HG03103 (cell line): Measurements from ENCODE around the gene EPHB2.

Experiments
- ATAC-seq: cut with Tn5 transposase; IDR thresholded peaks from one replicate; pipeline ENCODE4 v1.9.1; 2021; ENCODE audit warnings: low read depth; ENCODE audit not compliant: unreplicated experiment

The EPHB2 gene

GRCh38 chr1:22777388-22778057 is 66.9 kb downstream of the EPHB2 start:
- ATAC-seq, result no peak

- ATAC-seq, result no peak
These were observed 67.8 kb downstream of the EPHB2 start for GRCh38 chr1:22778408-22778807.

GRCh38 chr1:22778862-22779520 is 68.4 kb downstream of the EPHB2 start:
- no peak for ATAC-seq

- no peak for ATAC-seq
These were observed 70.1 kb downstream of the EPHB2 start for GRCh38 chr1:22780696-22781095.

- ATAC-seq, result no peak
These were observed 70.8 kb downstream of the EPHB2 start for GRCh38 chr1:22781483-22781882.

GRCh38 chr1:22782406-22782805 is 71.8 kb downstream of the EPHB2 start:
- ATAC-seq, result no peak

- no peak for ATAC-seq
These were observed 73.7 kb downstream of the EPHB2 start for GRCh38 chr1:22784317-22784716.

- ATAC-seq, result no peak
These were observed 74.1 kb downstream of the EPHB2 start for GRCh38 chr1:22784737-22785136.

GRCh38 chr1:22786101-22786500 is 75.5 kb downstream of the EPHB2 start:
- ATAC-seq, result no peak

GRCh38 chr1:22786719-22787489 is 76.3 kb downstream of the EPHB2 start:
- ATAC-seq, result no peak

GRCh38 chr1:22787636-22788035 is 77.0 kb downstream of the EPHB2 start:
- no peak for ATAC-seq

- ATAC-seq, result no peak
These were observed 77.6 kb downstream of the EPHB2 start for GRCh38 chr1:22788254-22788661.

- ATAC-seq, result no peak
These were observed 78.8 kb downstream of the EPHB2 start for GRCh38 chr1:22789356-22789994.

- no peak for ATAC-seq
These were observed 79.8 kb downstream of the EPHB2 start for GRCh38 chr1:22790232-22791008.

- ATAC-seq, result no peak
These were observed 81.2 kb downstream of the EPHB2 start for GRCh38 chr1:22791831-22792347.

GRCh38 chr1:22792396-22793160 is 81.9 kb downstream of the EPHB2 start:
- ATAC-seq, result no peak

GRCh38 chr1:22793647-22794046 is 83.0 kb downstream of the EPHB2 start:
- ATAC-seq, result no peak

GRCh38 chr1:22794647-22795365 is 84.2 kb downstream of the EPHB2 start:
- ATAC-seq, result no peak

GRCh38 chr1:22795366-22795714 is 84.7 kb downstream of the EPHB2 start:
- no peak for ATAC-seq
